NCI-H345 treated with DMSO at 0.1 percent for 48 hours (cell line): ENCODE data around the gene DHX16.
"Not testable (repeated sequence)": the region's sequence is repeated elsewhere in the genome, so short reads cannot be mapped to it uniquely, and the experiment has no call there.

ENCODE experiments used
- DNase-seq: peaks from one replicate; lab custom pipeline; 2025; ENCODE audit not compliant: unreplicated experiment; lab: John Stamatoyannopoulos, UW

The DHX16 gene

DNA sequence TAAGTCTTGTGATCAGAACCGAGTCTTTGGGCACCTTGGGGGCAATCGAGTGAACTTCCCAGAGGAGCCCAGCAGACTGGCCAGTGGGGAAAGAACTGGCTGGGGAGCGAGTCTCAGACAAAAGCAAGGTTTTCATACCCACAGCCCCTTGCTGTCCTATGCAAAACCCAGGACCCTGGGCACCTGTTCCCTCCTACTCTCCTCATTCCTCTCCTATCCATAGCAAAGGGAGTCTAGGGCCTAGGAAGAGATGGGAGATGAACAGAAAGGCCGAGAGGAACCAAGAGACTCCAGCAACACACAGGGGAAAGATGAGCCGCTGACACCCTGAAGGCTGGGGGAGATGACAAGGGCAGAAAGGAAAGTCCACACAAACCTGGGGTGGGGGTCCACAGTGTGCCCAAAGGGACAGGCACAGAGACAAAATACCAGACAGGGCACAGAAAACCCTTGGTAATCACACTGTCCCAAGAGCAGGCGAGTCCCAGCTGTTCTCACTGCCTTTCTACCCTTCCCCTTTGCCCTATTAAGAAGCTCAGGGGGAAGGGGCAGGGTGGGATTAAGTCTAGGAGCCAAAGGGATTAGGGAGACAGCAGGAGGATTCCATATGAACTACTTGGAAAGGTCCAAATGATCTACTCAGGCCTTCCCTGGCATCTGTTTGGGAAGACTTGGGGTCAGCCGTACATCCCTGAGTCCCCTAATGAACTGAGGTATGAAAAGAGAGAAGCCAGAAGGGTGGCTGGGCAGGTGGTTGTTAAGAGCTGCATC is 7.1 kb upstream of the DHX16 start:
- DNase-seq = no peak

DNA sequence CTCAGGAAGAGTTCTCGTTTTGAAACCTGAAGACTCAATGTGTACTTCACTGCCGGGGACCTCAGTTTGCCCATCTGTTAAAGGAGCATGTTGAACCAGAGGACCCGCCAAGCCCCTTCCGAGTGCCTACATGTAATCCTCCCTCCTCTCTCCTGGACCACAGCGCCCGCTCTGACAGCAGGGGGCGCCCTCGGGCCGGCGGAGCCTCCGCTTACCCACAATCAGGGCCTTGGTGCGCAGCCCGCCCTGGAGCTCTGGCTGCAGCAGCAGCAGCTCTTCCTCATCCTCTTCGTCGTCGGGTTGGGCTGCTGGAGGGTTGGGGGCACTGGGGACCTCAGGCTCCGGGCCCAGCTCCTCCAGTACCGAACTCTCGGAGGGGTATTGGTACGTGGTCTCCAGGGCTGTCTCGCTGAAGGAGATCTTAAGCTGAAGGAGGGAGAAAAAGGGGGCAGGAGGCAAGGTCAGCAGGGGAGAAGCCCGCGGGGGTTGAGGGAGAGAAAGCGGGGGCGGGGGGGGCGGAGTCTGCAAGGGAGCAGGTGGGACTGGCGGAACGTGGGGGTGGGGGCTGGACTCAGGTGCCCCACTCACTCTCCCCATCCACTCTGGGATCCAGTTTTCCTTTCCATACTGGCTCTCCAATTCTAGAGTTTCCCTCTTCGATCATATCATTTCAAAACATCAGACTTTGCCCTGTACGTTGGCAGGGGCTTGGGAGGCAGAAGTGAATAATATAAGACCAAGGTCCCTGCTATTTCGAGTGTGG is 6.3 kb upstream of the DHX16 start:
- DNase-seq = no peak

DNA sequence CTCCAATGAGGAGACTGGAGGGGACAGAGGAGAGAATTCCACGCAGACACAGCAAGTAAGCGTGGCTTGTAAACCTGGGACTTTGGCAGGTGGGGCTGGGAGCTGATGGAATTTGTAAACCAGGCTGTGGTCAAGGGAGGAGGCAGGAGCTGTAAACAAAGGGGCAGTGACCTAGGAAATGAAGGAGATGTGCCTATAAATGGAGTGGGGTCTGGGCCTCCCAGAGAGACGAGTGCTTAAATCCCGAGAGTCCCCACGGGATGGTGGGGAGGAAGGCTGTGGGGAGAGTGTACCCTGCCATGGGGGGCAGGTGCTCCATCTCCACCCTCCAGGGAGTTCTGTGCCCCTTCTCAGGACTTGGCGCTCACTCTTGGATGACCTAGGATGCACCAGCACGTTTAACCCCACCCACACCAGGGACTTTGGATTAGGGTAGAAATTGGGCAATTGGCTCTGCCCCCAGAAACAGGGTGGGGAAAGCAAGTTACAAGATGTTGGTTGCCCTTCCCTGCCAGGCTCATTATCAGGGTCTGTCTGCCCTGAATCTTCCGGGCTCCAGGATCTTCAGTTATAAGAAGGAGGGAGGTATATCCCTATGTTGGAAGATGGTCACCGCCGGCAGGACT is 4.0 kb upstream of the DHX16 start:
- DNase-seq = no peak

DNA sequence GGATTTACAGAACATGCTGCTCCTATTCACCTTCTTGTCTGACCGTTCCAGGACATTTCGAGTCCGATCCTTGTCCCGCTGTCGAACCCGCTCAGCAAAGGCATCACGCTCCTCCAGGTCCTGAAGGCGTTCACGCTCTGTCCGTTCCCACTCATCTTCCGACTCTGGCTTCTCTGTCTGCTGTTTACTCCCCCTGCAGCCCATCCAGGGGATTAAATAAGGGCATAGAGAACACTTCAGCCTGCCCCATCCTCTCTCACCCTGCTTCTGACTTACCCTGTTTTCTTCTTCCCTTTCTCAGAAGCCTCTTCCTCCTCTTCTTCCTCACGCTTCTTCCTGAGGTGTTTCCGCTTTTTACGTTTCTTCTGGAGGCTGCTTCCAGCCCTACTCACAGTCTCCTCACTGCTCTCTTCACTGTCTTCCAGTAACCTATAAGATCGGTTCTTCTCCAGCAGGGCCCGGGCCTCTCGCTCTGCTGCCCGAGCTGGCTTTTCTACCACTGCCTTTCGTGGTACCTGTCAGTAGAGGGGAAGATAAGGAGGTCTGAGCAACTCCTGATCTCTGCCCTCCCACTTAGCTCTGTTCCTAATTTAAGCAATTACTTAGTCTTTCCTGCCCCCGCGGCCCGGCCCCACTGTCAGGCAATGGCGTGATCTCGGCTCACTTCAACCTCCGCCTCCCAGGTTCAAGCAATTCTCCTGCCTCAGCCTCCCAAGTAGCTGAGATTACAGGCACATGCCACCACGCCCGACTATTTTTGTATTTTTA is 1.9 kb downstream of the DHX16 start:
- no peak for DNase-seq

DNA sequence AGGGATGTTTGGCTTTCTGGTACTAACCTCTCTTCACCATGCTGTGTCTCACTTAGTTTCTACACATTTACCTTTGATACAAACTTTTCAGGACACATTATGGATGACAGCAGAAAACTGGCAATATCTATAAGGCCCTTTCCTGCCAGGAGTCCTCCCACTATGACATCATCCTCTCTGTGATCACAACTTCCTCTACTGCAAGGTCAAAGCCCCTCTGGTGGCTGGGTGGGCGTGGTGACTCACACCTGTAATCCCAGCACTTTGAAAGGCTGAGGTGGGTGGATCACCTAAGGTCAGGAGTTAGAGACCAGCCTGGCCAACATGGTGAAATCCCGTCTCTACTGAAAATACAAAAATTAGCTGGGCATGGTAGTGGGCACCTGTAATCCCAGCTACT is 6.5 kb downstream of the DHX16 start:
- not testable (repeated sequence) for DNase-seq

DNA sequence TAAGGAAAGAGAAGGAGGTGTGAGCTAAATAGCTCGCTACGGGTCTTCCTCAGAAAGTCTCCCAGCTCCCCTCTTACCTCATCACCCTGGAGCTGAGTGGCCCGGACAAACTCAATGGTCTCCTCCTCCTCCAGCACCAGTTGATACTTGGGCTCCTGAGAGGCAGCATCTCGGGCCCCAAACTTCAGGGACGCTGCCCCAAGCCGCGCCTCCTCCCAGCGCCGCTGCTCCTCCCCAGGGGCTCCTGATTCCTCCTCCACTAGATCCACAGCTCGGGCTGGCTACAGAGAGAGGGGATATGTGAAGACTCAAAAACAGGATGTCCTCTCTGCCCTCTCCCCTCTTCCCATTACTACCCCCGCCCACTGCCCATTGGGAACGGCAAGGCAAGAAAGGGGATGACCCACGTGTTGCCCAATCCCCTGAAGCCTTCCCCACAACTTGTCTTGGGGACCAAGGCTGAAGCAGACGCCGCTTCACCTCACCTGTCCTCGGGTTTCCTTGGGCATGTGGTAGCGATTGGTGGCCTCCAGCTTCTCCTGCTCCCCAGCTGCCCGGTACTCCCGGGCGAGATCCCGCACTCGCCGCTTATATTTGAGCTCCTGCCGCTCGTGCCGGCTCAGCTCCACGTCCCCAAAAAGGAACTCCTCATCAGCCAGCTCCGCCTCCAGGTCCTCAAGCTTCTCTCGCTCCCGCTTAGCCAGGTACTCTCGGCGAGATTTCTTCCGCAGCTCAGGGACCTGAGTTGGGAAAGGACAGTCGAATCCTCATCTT is 7.6 kb downstream of the DHX16 start:
- no peak for DNase-seq

DNA sequence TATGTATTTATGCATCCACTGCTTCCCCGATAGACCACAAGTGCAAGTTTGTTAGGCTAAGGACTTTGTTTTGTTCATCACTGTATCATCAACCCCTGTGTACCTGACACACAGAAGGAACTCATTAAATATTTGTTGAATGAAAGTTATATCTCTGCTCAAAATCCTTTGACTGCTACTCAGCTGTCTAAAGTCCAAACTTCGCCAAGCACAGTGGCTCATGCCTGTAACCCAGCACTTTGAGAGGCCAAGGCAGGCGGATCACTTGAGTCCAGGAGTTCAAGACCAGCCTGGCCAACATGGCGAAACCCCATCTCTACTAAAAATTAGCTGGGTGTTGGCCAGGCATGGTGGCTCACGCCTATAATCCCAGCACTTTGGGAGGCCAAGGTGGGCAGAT is 14.9 kb downstream of the DHX16 start:
- not testable (repeated sequence) for DNase-seq

DNA sequence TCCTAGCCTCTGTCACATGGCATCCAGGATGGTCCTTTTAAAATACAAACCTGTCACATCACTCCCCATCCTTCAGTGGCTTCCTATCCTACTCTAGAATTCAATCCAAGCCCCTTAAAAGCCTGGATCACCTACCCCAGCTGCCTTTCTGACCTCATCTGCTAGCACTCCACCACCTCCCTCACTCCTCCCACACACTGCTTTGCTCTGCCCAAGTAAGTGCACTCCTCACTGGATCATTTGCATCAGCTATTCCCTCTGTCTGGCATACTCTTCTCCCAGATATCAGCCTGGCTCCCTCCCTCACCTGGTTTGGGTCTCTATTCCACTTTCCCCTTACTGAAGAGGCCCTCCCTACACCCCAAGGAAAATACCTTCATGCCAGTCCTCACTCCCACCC is 15.4 kb downstream of the DHX16 start:
- DNase-seq = no peak

DNA sequence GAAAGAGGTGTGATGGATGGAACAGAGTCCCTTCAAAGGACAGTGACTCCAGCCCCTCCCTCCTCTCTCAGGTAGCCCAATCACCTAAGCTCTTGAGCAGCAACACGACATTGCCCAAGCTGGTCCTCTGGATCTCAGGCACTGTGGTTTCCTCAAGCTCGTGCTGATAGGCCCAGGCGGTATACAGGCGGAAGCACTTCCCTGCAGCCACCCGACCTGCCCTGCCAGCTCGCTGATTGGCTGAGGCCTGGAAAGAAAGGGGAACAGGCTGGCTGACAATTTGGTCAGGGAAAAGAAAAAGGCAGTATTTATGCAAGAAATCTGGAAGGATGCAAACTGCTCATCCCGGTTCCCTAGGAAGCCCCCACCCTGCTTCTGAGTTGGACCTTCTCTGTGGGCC is 16.3 kb downstream of the DHX16 start:
- no peak for DNase-seq

DNA sequence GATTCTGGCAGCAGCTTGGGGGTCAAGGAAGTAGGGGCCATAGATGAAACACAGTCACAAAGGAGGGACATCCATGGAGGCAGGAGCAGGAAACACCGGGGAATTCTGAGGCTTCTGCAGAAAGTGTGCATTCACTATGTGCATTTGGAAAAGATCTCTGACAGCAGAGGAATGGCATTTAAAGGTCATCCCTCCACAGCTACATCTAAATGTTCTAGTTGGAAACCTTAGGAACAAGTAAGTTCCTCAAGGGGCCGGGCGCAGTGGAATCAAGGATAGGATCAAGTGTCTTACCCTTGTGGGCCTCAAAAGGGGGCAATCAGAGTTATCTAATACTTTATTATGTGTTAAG is 17.1 kb downstream of the DHX16 start:
- no peak for DNase-seq

DNA sequence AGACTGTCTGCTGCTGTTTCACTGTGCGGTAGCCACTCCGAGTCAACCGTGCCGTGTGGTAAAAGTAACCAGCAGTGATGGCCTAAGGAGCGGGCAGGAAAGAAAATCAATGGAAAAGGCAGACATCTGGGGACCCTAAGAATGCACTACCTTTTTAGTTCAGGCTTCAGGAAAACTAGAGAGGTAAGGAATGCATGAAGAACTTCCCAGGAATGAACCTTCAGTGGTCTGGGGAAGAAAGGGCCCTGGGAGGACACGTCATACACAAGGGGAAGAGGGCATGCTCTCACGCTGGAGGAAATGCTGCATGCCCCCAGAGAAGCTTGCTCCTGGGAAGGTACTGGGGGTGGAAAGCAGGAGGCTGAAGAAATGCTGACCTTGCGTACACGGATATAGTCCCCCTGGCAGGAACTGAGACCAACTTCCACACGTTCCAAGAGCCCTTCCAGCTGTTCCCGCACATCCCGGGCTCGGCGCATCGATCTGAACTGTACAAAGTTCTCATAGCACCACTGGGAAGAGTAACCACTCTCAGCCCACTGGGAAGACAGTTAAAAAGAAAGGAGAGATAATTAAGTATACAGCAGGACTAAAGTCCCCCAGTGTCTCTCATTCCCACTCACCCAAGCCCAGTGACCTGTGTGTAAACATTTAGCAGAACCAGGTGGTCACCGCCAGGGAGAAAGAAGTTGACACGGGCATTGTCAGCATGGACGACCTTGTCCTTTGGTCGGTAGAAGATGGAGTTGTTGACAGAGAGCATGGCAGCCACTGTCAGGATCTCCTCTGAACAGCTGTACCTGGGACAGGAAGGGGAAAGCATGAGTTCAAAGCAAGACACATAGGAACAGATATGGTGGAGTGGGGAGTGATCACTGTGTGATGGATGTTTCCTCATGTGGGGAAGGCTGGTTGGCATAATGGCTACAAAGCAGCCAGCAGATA is 17.7 kb downstream of the DHX16 start:
- no peak for DNase-seq

DNA sequence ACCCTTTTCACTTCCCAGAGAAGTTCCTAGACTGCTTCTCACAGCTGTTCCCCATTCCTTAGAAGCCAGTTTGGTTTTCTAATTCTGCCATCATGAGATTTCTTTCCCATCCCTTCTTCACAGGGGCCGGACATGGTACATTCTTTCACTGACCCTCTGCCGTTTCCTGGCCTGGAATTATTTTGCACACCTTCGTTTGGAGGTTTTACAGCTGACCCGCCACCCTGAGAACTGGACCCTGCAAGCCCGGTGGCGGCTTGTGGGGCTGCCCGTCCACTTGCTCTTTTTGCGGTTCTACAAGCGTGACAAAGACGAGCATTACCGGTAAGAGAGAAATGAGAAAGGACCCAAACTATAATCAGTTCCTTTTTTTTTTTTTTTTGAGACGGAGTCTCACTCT is 21.7 kb downstream of the DHX16 start:
- no peak for DNase-seq

DNA sequence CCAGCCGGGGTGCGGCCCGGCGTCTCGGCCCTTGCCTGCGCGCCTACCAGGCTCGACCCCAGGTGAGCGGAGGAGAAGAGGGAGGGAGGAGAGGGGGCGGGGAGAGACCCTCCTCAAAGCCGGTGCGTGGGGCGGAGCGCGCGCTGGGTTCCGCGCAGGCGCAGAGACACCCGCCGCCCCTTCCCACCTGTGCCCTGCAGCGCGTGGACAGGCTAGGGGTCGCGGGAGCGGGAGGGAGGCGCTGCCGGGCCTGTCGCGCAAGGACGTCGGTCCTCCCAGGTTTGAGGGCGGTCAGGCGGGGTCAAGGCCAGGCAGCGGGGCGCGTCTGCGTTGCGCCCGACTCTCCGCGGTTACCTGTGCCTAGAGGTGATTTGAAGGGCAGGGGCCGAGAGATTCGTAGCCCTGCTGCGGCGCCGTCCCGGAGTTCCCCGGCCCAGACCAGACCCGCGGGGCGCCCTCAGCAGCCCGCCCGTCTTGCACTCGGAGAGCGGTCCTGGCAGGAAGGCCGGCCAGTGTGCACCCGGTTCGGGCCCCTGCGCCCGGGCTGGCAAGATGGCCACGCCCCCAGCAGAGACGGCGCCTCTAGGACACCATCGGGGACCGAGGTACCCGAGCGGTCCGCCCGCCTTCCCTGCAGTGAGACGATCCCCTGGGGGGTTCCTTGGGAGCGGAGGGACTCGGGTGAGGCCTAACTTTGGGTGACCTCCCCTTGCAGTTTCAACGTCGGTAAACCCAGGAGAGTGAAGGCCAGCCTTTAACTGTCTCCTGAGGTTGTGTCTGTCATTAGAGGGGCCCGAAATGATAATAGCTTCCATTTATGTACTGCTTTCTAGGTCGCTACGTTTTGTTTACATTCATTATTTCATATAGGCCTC is 25.3 kb downstream of the DHX16 start:
- DNase-seq = peak; percentile 85

DNA sequence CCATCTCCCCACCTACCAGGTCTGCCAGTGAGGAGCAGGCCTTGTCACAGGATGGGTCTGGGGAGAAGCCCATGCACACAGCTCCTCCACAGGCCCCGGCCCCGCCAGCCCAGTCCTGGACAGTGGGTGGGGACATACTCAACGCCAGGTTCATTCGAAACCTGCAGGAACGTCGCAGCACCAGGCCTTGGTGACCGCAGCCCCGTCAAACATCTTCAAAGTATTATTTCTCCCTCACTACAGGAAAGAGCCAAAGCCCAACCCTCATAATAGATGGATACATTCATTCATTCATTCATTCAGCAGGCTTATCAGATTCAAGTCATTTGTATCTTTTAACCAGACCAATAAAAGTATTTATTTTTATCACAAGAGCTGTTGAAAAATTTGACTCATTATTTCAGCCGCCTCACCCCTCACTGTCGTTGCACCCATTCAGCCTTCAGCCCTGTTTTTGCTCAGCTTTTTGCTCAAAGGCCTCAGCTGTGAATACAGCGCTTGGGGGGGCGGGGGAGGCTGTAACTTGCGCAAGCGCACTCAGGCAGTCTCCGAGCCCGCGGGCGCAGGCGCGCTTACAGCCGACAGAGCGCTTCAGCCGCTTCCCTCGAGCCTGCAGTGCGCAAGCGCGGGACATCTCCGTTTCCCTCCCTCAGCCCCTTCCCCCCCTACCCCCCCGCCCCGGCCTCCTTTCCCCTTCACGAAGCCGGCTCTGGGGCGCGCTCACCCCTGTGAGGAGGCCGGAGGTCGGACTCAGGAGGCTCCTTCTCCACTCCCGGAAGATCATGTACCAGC is 26.2 kb downstream of the DHX16 start, which contains the start of gene C6orf136:
C6orf136 (plus strand) TSS at position 684 of the 792 bp plus-strand sequence; CDS start at position 783, 99 bp downstream.
- DNase-seq = peak; percentile 94

DNA sequence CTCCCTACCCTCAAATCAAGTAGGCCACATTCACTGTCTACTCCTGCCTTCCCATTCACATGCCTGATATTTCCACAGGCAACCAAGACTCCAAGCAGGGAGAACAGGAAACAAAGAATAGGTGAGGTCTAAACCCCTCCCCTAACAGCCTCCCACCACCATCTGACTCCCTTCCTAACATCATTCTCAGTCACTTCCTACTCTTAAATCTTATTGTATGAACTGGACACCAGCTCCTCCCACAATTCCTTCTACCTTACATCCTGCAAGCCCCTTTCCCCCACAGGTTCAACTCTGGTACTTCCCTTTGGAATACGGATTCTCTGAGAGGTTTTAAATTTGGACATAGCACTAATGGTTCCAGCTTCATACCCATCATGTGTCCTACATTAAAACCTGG is 26.8 kb downstream of the DHX16 start:
- no peak for DNase-seq

DNA sequence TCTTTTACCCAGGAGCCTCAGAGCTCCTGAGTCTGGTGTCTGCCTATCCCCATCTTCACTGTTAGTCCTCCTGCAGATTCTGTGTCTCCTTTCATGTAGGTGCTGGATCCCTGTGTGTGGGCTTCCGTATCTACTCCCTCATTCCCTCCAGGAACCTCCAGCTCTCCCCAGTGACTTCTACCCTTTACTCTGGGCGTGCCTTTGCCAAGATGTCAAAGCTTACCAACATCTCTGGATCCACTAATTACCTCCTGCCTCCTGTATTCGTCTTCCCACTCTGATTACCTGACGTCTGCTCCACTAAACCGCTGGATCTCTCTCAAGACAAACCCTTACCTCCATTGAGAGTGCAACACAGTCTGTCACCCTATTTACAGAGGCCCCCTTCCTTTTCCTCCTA is 28.0 kb downstream of the DHX16 start:
- no peak for DNase-seq

DNA sequence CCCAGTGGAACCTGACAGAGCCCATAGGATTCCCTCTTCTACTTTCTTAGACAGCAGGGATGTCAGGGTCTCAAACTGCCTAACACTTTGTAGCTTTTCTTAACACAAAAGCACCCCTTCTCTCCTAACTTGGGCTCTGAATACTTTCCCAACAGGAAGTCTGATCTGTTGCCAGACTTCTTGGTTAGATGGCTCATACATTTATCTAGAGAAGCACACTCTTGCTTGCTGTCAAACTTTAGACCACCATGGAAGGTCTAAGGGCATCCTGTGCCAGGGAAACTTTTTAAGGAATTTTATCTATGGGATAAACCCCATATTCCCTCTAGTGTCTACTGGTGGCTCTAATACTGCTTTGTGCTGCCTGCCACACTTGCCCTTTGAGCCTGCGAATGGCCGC is 29.1 kb downstream of the DHX16 start:
- DNase-seq = no peak

DNA sequence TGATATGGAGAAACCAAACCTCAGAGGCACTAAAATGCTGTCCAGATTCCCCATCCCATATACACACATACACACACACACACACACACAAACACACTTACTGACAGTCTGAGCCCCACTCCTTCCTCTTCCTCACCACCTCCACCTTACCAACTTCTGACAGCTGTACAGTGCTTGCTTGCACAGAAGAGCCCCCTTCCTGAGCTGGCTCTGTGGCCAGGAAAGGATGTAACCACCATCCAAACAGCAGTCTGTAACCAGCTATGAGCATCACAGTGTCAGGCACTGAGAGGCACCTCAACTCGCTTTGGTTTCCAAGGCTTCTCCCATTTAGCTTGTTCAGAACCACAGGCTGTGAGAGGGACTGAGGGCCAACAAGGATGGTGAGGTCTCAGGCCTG is 31.8 kb downstream of the DHX16 start:
- no peak for DNase-seq
